RWPE2 (cell line): Measurements from ENCODE around the gene SLC25A22.

Experiments
- ATAC-seq: fragments of 200-7000 bp; cut with Tn5 transposase; 3 replicates; pipeline ENCODE4 v1.9.1; 2021; ENCODE audit warnings: low read depth
- DNase-seq: peaks from one replicate; pipeline ENCODE4 v3.0.0-alpha.2; 2020; ENCODE audit warnings: low spot score
- H3K27ac ChIP-seq: fragments of 450-650 bp; 2 replicates; pipeline ENCODE4 v1.5.1; 2017; ENCODE audit warnings: mild to moderate bottlenecking; ENCODE audit not compliant: poor library complexity, severe bottlenecking
- H3K27me3 ChIP-seq: fragments of 250-450 bp; sonication (Bioruptor Pico); 2 replicates; pipeline ENCODE4 v1.5.1; 2021; ENCODE audit warnings: mild to moderate bottlenecking, moderate library complexity; ENCODE audit not compliant: insufficient read depth, poor library complexity, severe bottlenecking
- H3K36me3 ChIP-seq: fragments of 250-450 bp; sonication (Bioruptor Pico); 2 replicates; pipeline ENCODE4 v1.5.1; 2020; ENCODE audit warnings: low read depth, mild to moderate bottlenecking, moderate library complexity
- H3K4me1 ChIP-seq: fragments of 250-450 bp; sonication (Bioruptor Pico); 2 replicates; pipeline ENCODE4 v1.5.1; 2021; ENCODE audit warnings: mild to moderate bottlenecking, moderate library complexity; ENCODE audit not compliant: insufficient read depth, poor library complexity, severe bottlenecking
- H3K4me3 ChIP-seq: fragments of 250-450 bp; sonication (Bioruptor Pico); 2 replicates; pipeline ENCODE4 v1.5.1; 2021; ENCODE audit warnings: mild to moderate bottlenecking, moderate library complexity; ENCODE audit not compliant: severe bottlenecking
- H3K9me3 ChIP-seq: fragments of 250-450 bp; sonication (Bioruptor Pico); 2 replicates; pipeline ENCODE4 v1.5.1; 2021; ENCODE audit warnings: mild to moderate bottlenecking, moderate library complexity; ENCODE audit not compliant: severe bottlenecking
- TF ChIP-seq, protein P1 (sequence below): fragments of 450-650 bp; IDR thresholded peaks from one replicate; pipeline ENCODE4 v1.5.1; 2017; ENCODE audit warnings: mild to moderate bottlenecking, moderate library complexity; ENCODE audit not compliant: poor library complexity, severe bottlenecking

The SLC25A22 gene

DNA sequence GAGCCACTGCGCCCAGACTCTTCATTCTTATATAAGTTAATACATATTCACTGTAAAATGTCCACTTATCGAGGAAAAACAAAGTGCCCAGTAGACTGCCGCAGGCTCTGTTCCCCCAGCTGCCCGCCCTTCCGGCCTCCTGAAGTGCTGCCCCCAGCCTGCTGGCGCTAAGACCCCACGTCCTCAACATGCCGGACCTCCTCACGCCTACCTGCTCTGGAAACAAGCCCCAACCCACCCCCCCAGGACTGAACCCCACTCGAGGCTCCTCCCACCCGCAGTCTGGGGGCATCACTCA lies 21.9 kb downstream of the SLC25A22 start:
- Histone ChIP-seq H3K4me1 (peaks cover 10% of the 10 kb centered on the region), H3K27me3 (no peaks in the 10 kb centered on the region), H3K27ac (peak overlapping the region; percentile 72), H3K4me3 (peak overlapping the region; percentile 99), H3K9me3 (no peaks in the 10 kb centered on the region), H3K36me3 (peaks cover 59% of the 10 kb centered on the region)
- DNase-seq (peak; percentile 49), ATAC-seq (no peak)
- TF ChIP-seq, protein P1, sequence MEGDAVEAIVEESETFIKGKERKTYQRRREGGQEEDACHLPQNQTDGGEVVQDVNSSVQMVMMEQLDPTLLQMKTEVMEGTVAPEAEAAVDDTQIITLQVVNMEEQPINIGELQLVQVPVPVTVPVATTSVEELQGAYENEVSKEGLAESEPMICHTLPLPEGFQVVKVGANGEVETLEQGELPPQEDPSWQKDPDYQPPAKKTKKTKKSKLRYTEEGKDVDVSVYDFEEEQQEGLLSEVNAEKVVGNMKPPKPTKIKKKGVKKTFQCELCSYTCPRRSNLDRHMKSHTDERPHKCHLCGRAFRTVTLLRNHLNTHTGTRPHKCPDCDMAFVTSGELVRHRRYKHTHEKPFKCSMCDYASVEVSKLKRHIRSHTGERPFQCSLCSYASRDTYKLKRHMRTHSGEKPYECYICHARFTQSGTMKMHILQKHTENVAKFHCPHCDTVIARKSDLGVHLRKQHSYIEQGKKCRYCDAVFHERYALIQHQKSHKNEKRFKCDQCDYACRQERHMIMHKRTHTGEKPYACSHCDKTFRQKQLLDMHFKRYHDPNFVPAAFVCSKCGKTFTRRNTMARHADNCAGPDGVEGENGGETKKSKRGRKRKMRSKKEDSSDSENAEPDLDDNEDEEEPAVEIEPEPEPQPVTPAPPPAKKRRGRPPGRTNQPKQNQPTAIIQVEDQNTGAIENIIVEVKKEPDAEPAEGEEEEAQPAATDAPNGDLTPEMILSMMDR, result no peak

DNA sequence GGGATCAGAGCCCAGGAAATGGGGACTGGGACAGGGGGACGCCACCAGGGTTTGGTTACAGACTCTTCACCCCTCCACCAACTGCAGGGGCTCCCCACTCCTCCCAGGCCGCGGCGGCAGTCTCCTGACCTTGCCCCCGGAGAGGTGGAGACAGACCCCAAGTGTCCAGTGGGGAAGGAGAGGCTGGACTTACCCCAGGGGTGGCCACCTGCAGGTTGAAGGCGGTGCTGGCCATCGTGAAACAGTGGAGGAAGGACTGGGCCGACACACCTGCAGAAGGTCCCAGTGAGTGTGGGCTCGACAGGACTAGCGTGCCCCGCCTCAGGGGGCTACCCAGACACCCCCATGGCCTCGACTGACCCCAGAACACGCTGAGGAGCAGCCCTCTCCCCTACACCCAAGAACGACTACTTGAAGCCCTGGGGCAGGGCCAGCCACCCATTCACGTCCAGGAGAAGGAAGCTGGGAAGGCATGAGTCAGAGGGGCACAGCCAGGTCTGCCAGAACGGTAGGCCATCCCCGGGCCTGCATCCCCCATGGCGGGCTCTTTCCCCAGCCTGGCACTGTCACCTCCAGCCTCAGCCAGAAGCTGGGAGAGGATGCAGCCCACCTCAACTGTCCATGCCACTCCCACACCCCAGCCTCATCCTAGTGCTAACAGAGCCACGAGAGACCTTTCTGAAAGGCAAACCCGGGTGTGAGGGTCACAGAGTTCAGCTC lies 23.0 kb downstream of the SLC25A22 start:
- H3K4me1 ChIP-seq, result peaks cover 10% of the 10 kb centered on the region
- H3K4me3 ChIP-seq, result peak overlapping the region; percentile 10
- peaks cover 64% of the 10 kb centered on the region for H3K36me3 ChIP-seq
- H3K27me3 ChIP-seq, result no peaks in the 10 kb centered on the region
- TF ChIP-seq, protein P1, result no peak
- ATAC-seq (peak; percentile 70), DNase-seq (peak; percentile 83)
- H3K9me3 ChIP-seq, result no peaks in the 10 kb centered on the region
- peak overlapping the region; percentile 72 for H3K27ac ChIP-seq

DNA sequence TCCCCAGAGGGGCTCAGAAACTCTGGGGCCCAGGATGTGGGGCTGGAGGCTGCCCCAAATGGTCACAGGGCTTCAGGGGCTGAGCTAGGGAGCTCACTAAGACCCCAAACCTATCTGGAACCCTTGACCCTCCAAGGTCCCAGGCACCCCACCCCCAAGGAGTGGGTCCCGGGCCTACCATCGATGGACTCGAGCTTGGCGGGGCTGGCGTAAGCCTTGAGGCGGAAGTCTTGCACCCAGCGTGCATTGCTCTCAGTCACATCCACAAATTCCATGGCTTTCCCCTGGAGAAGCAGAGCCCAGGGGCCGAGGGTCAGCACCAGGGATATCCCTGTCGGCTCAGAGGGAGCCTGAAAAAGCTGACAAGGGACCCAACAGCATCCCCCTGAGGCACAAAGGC lies 24.3 kb downstream of the SLC25A22 start:
- TF ChIP-seq, protein P1, result no peak
- Histone ChIP-seq H3K27me3 (no peaks in the 10 kb centered on the region), H3K27ac (no peak overlapping the region), H3K4me3 (no peak overlapping the region), H3K36me3 (peaks cover 67% of the 10 kb centered on the region), H3K9me3 (no peaks in the 10 kb centered on the region), H3K4me1 (peaks cover 10% of the 10 kb centered on the region)
- no peak for DNase-seq
- ATAC-seq, result no peak

DNA sequence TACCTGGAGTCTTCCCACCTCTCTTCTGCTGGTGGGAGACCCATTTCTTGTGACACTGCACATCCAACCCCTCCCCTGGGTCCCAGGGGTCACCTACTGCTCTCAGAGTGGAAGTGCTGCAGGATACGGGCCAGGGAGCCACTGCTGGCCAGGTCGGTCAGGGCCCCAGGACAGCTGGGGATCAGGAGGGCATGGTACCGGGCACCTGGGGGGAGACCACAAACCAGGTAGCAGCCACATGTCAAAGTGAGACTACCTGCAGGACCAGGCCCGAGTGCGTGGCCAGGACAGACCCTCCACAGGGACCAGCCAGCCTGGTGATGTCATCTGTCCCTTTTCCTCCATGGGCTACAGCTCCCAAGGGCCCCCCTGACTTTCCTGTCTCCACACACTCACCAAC lies 24.7 kb downstream of the SLC25A22 start:
- Histone ChIP-seq H3K9me3 (no peaks in the 10 kb centered on the region), H3K4me1 (peaks cover 9% of the 10 kb centered on the region), H3K4me3 (no peak overlapping the region), H3K36me3 (peaks cover 67% of the 10 kb centered on the region), H3K27ac (no peak overlapping the region), H3K27me3 (no peaks in the 10 kb centered on the region)
- no peak for ATAC-seq
- no peak for DNase-seq
- TF ChIP-seq, protein P1, result no peak

DNA sequence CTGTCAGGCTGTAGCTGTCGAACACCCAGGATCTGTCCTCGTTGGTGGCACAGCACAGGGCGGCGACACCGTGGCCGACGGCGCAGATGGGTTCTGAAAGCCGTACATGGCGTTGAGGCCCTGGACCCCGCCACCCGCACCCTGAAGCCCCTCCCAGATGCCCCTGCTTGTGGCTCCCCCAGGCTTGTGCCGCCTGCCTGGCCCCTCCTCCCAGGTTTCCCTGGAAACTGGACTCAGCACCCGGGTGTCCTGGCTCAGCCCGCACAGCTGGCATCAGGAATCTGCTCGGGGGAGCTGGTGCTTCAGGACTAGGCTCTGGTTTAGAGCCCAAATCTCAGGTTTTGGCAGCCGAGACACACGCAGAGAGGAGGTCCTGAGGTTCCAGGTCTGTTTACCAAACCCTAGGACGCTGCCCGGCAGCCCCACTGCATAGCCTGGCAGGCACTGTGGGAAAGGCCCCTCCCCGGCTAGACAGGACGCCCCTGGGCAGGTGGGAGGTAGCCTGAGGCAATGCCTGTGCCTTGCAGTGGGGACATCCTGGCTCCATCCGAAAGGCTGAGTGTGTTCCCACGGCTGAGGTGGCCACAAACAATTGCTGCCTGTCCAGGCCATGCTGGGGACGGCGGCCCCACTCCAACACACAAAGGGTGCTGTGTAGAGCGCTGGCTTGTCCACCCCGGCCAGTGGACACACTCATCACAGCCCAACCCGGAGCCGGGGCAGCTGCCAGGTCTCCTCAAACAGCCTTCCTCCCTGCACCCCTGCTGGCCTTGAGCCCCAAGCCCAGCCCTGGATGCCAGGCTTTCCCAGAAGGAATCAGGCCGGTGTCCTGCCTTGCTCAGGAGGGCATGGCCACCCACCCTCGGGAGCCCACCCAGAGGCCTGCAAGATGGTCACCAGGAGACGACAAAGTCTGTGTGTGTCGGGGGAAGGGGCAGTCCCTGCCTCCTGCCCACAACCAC lies 25.4 kb downstream of the SLC25A22 start:
- peaks cover 69% of the 10 kb centered on the region for H3K36me3 ChIP-seq
- TF ChIP-seq, protein P1, result no peak

More for the DNA sequence above, 25.4 kb downstream of the SLC25A22 start:
- DNase-seq (peak; percentile 62), ATAC-seq (no peak)
- Histone ChIP-seq H3K9me3 (no peaks in the 10 kb centered on the region), H3K4me1 (peaks cover 5% of the 10 kb centered on the region), H3K4me3 (no peak overlapping the region), H3K27ac (no peak overlapping the region), H3K27me3 (no peaks in the 10 kb centered on the region)
